CD4-positive, alpha-beta T cell (primary cell): ENCODE measurements around the gene DGAT2L6. TPM values are rescaled to one million over a fixed set of nuclear protein-coding genes. Genes with fewer than 3 reads are reported as not detected.

Experiments used
- ATAC-seq: fragments of 200-7000 bp; cut with Tn5 transposase; one replicate; pipeline ENCODE4 v1.10.0; 2022; ENCODE audit warnings: mild to moderate bottlenecking; ENCODE audit not compliant: poor library complexity
- CTCF ChIA-PET: fragments of 350-600 bp; sonication (Branson Sonifier 250); formaldehyde crosslinking; loops from one replicate; lab custom pipeline; 2021; ENCODE audit warnings: antibody characterized with exemption, inconsistent platforms; lab: Charles Lee
- POLR2A ChIA-PET: fragments of 350-600 bp; sonication (Branson Sonifier 250); formaldehyde crosslinking; loops from one replicate; lab custom pipeline; 2021; ENCODE audit warnings: antibody characterized with exemption, inconsistent platforms; lab: Charles Lee
- DNase-seq, 14 experiments: peaks; one replicate each; pipeline ENCODE4 v3.0.0-alpha.2; 2013 to 2020; ENCODE audit warnings: mixed read lengths in 2 of 14
- H3K27ac ChIP-seq, 2 donors: one replicate each; pipeline versions ENCODE4 v1.5.1 to v1.7.0; 2013; ENCODE audit warnings: low read length in 2 of 2, low read depth in 1 of 2, mild to moderate bottlenecking in 1 of 2
- H3K27me3 ChIP-seq, 2 experiments: 1 replicate in 1 of 2; 2 replicates in 1 of 2; pipeline versions ENCODE4 v1.6.1 to v1.7.0; 2013; ENCODE audit warnings: low read length in 2 of 2, control low read depth in 1 of 2, mild to moderate bottlenecking in 1 of 2, moderate library complexity in 1 of 2; ENCODE audit not compliant: insufficient read depth in 2 of 2, control insufficient read depth in 1 of 2
- H3K36me3 ChIP-seq: one replicate; pipeline ENCODE4 v1.6.1; 2013; ENCODE audit warnings: low read length, control low read depth; ENCODE audit not compliant: insufficient read depth
- H3K4me1 ChIP-seq: one replicate; pipeline ENCODE4 v1.6.1; 2013; ENCODE audit warnings: low read length, control low read depth; ENCODE audit not compliant: insufficient read depth
- H3K4me3 ChIP-seq: one replicate; pipeline ENCODE4 v1.5.1; 2013; ENCODE audit warnings: mild to moderate bottlenecking, low read length, moderate library complexity
- H3K9me3 ChIP-seq, 2 experiments: 1 replicate in 1 of 2; 2 replicates in 1 of 2; pipeline versions ENCODE4 v1.6.1 to v1.7.0; 2013; ENCODE audit warnings: low read length in 2 of 2, mild to moderate bottlenecking in 2 of 2, control low read depth in 1 of 2, moderate library complexity in 1 of 2; ENCODE audit not compliant: control insufficient read depth in 1 of 2, insufficient read depth in 1 of 2
- H3K27ac Mint-ChIP-seq: one replicate; pipeline ENCODE4 v1.8.0; 2020; ENCODE audit warnings: mixed read lengths
- H3K27me3 Mint-ChIP-seq: one replicate; pipeline ENCODE4 v1.8.0; 2021; ENCODE audit warnings: mixed read lengths
- H3K36me3 Mint-ChIP-seq: one replicate; pipeline ENCODE4 v1.8.0; 2021; ENCODE audit warnings: low read depth, mixed read lengths
- H3K4me1 Mint-ChIP-seq: one replicate; pipeline ENCODE4 v1.8.0; 2021; ENCODE audit warnings: low read depth, mixed read lengths
- H3K4me3 Mint-ChIP-seq: one replicate; pipeline ENCODE4 v1.8.0; 2020; ENCODE audit warnings: mild to moderate bottlenecking, mixed read lengths
- H3K9me3 Mint-ChIP-seq: one replicate; pipeline ENCODE4 v1.8.0; 2020; ENCODE audit warnings: mixed read lengths
- CTCF ChIP-seq: fragments of 200-600 bp; IDR thresholded peaks from one replicate; pipeline ENCODE4 v1.8.0; 2022; ENCODE audit warnings: antibody characterized with exemption, mild to moderate bottlenecking
- intact Hi-C, 2 experiments: fragments of 100-400 bp; cut with DNase I in 1 of 2; cut with micrococcal nuclease in 1 of 2; formaldehyde crosslinking; loops; one replicate each; pipeline versions ENCODE4 v1.15.1 to v1.9.0; 2023 to 2025; cut with DNase I, micrococcal nuclease
- polyA plus RNA-seq, 2 donors: library from polyadenylated mRNA; unstranded; fragments of 120-200 nt; gene quantifications; one replicate each; pipeline ENCODE4 v1.2.1, GENCODE V29; 2013
- total RNA-seq, 174 experiments: library from RNA in 2 of 174; stranded (reverse) in 2 of 174; gene quantifications; one replicate each; pipeline ENCODE4 v1.2.3 and lab custom pipeline; 2021 to 2026

The DGAT2L6 gene
- total RNA-seq (not detected), total RNA-seq (lab: John Stamatoyannopoulos, UW) (0 to 0.16 (median 0) reads per million in 172 experiments)
- not detected for polyA plus RNA-seq (2013, experiment 1 of 2)
- polyA plus RNA-seq (2013, experiment 2 of 2), result not detected

GRCh38 chrX:70176938-70177533 lies at the start of gene DGAT2L6:
Gene DGAT2L6 (plus strand): TSS chrX:70177483. CDS start chrX:70177583, 100 bp downstream.
- Histone ChIP-seq H3K4me1 (no peaks in the 10 kb centered on the region), H3K9me3 (no peaks in the 10 kb centered on the region), H3K27ac (no peak within 1 kb of the TSS), H3K27me3 (no peaks in the 10 kb centered on the region), H3K36me3 (no peaks in the 10 kb centered on the region), H3K4me3 (no peak within 1 kb of the TSS)
- TF ChIP-seq CTCF, result no peak
- DNase-seq, result no peak
- Mint-ChIP-seq H3K4me3 (no peak within 1 kb of the TSS), H3K27ac (no peak within 1 kb of the TSS), H3K4me1 (no peaks in the 10 kb centered on the region), H3K36me3 (no peaks in the 10 kb centered on the region), H3K9me3 (no peaks in the 10 kb centered on the region), H3K27me3 (no peaks in the 10 kb centered on the region)
- no peak for ATAC-seq
- intact Hi-C loops, result no loop called here
- ChIA-PET POLR2A (no interaction called here), CTCF (no interaction called here)

- no peak for DNase-seq
- intact Hi-C loops, result no loop called here
- Mint-ChIP-seq H3K4me1 (peaks cover 8% of the 10 kb centered on the region), H3K4me3 (no peak overlapping the region), H3K27me3 (no peaks in the 10 kb centered on the region), H3K27ac (no peak overlapping the region), H3K36me3 (peaks cover 3% of the 10 kb centered on the region), H3K9me3 (no peaks in the 10 kb centered on the region)
- TF ChIP-seq CTCF, result no peak
- Histone ChIP-seq H3K4me1 (peaks cover 4% of the 10 kb centered on the region), H3K4me3 (no peak overlapping the region), H3K36me3 (no peaks in the 10 kb centered on the region), H3K27ac (no peak overlapping the region), H3K9me3 (no peaks in the 10 kb centered on the region), H3K27me3 (no peaks in the 10 kb centered on the region)
- POLR2A ChIA-PET, result no interaction called here
- ATAC-seq, result no peak
- CTCF ChIA-PET, result no interaction called here
Measured at GRCh38 chrX:70128071-70128470, 49.2 kb upstream of the DGAT2L6 start.

- ATAC-seq, result no peak
- TF ChIP-seq CTCF, result no peak
- DNase-seq, result no peak
- Mint-ChIP-seq H3K27me3 (no peaks in the 10 kb centered on the region), H3K27ac (no peak overlapping the region), H3K4me1 (peaks cover 19% of the 10 kb centered on the region), H3K4me3 (no peak overlapping the region), H3K36me3 (peaks cover 11% of the 10 kb centered on the region), H3K9me3 (no peaks in the 10 kb centered on the region)
- H3K4me3 ChIP-seq, result no peak overlapping the region
- CTCF ChIA-PET, result no interaction called here
- intact Hi-C loops, result loop anchor here (5.0 to 10.0 kb wide), 6 partner anchors 98 to 1305 kb away; partner anchors contain the start of genes EFNB1 (in 1 of the 2), PDZD11 (in 1 of the 2), PJA1 (in 1 of the 2) and RAB41 (in 1 of the 2)
- POLR2A ChIA-PET, result no interaction called here
- H3K27me3 ChIP-seq, result no peaks in the 10 kb centered on the region
- H3K27ac ChIP-seq, result no peak overlapping the region
- no peaks in the 10 kb centered on the region for H3K9me3 ChIP-seq
- peaks cover 12% of the 10 kb centered on the region for H3K4me1 ChIP-seq
- H3K36me3 ChIP-seq, result no peaks in the 10 kb centered on the region
Measured at GRCh38 chrX:70129816-70130215, 47.5 kb upstream of the DGAT2L6 start.
